Breast epithelium (tissue), 4 donors: ENCODE data around the gene TLX1. TPM values are rescaled to one million over a fixed set of nuclear protein-coding genes. Genes with fewer than 3 reads are reported as not detected.

Experiments used
- DNase-seq, 2 donors: peaks; one replicate each; pipeline ENCODE4 v3.0.0-alpha.2; 2019; ENCODE audit warnings: low spot score in 2 of 2
- H3K27ac ChIP-seq, 2 donors: fragments of 200-600 bp; sonication (generic) in 1 of 2; one replicate each; pipeline ENCODE4 v1.5.1; 2016 to 2019; ENCODE audit warnings: mild to moderate bottlenecking in 1 of 2
- H3K27me3 ChIP-seq, 2 donors: fragments of 200-600 bp; sonication (generic) in 1 of 2; one replicate each; pipeline versions ENCODE4 v1.5.1 to v1.6.0; 2017 to 2019; ENCODE audit warnings: control low read depth in 1 of 2, mild to moderate bottlenecking in 1 of 2
- H3K36me3 ChIP-seq: fragments of 200-600 bp; one replicate; pipeline ENCODE4 v1.5.1; 2019
- H3K4me1 ChIP-seq, 2 donors: fragments of 200-600 bp; sonication (generic); one replicate each; pipeline ENCODE4 v1.5.1; 2016 to 2019; ENCODE audit warnings: control low read depth in 1 of 2
- H3K4me3 ChIP-seq, 3 donors: fragments of 200-600 bp; sonication (generic); 1 replicate in 2 of 3; 2 replicates in 1 of 3; pipeline ENCODE4 v1.5.1; 2016 to 2019; ENCODE audit warnings: mild to moderate bottlenecking in 3 of 3, moderate library complexity in 2 of 3
- H3K9me3 ChIP-seq, 2 donors: fragments of 200-600 bp; sonication (generic) in 1 of 2; one replicate each; pipeline ENCODE4 v1.5.1; 2016 to 2019; ENCODE audit warnings: control low read depth in 1 of 2
- CTCF ChIP-seq, 3 donors: fragments of 450-650 bp; IDR thresholded peaks; one replicate each; pipeline ENCODE4 v1.5.1; 2016 to 2017; ENCODE audit warnings: antibody characterized with exemption in 3 of 3, mild to moderate bottlenecking in 3 of 3, moderate library complexity in 3 of 3
- POLR2A ChIP-seq: fragments of 450-650 bp; IDR thresholded peaks from one replicate; pipeline ENCODE4 v1.6.1; 2016; ENCODE audit warnings: antibody characterized with exemption, mild to moderate bottlenecking, moderate library complexity
- POLR2AphosphoS5 ChIP-seq, 3 donors: sonication (generic); formaldehyde crosslinking; IDR thresholded peaks; one replicate each; pipeline ENCODE4 v1.6.1; 2017; ENCODE audit warnings: antibody characterized with exemption in 3 of 3
- intact Hi-C: fragments of 100-400 bp; cut with DNase I; formaldehyde crosslinking; loops from one replicate; pipeline ENCODE4 v1.15.1; 2023; ENCODE audit warnings: low total_unique reads
- total RNA-seq, 3 donors: library from RNA; depleted of rRNA; stranded (reverse); fragments of >200 nt; gene quantifications; one replicate each; pipeline ENCODE4 v1.1.0, GENCODE V29; 2016

The TLX1 gene
- total RNA-seq, 3 donors from 2014 or later = not detected

GRCh38 chr10:101110856-101111523 lies 20.1 kb upstream of the TLX1 start:
- Histone ChIP-seq H3K9me3 (no peaks in the 10 kb centered on the region), H3K4me3 (no peak overlapping the region), H3K4me1 (no peaks in the 10 kb centered on the region), H3K27me3 (peaks cover 0 to 40% of the 10 kb centered on the region in 2 donors), H3K27ac (no peak overlapping the region), H3K36me3 (no peaks in the 10 kb centered on the region)
- DNase-seq = no peak
- no peak for TF ChIP-seq POLR2AphosphoS5 (IDR thresholded peaks at IDR 0.05)
- no peak for TF ChIP-seq POLR2A
- no peak for TF ChIP-seq CTCF (IDR thresholded peaks at IDR 0.05)
- intact Hi-C loops = no loop called here

- Histone ChIP-seq H3K27me3 (peaks cover 0 to 46% of the 10 kb centered on the region in 2 donors), H3K4me1 (no peaks in the 10 kb centered on the region), H3K27ac (no peak overlapping the region), H3K4me3 (no peak overlapping the region), H3K36me3 (no peaks in the 10 kb centered on the region), H3K9me3 (no peaks in the 10 kb centered on the region)
- no peak for TF ChIP-seq CTCF (IDR thresholded peaks at IDR 0.05)
- no peak for TF ChIP-seq POLR2A
- TF ChIP-seq POLR2AphosphoS5 (IDR thresholded peaks at IDR 0.05) = no peak
- DNase-seq = no peak
- intact Hi-C loops = no loop called here
These were observed 19.6 kb upstream of the TLX1 start for GRCh38 chr10:101111547-101111946.

GRCh38 chr10:101112799-101113594 lies 18.1 kb upstream of the TLX1 start:
- TF ChIP-seq POLR2AphosphoS5 (IDR thresholded peaks at IDR 0.05) (no peak), POLR2A (no peak), CTCF (IDR thresholded peaks at IDR 0.05) (no peak)
- H3K36me3 ChIP-seq = no peaks in the 10 kb centered on the region
- peaks cover 0 to 43% of the 10 kb centered on the region in 2 donors for H3K27me3 ChIP-seq
- H3K9me3 ChIP-seq = no peaks in the 10 kb centered on the region
- intact Hi-C loops = no loop called here
- DNase-seq = no peak
- H3K4me1 ChIP-seq = no peaks in the 10 kb centered on the region
- no peak overlapping the region for H3K27ac ChIP-seq
- no peak overlapping the region for H3K4me3 ChIP-seq

- H3K4me3 ChIP-seq = no peak overlapping the region
These were observed 17.2 kb upstream of the TLX1 start for GRCh38 chr10:101113890-101114403.

More at GRCh38 chr10:101113890-101114403, 17.2 kb upstream of the TLX1 start:
- DNase-seq = no peak
- no peaks in the 10 kb centered on the region for H3K36me3 ChIP-seq
- no peak overlapping the region for H3K27ac ChIP-seq
- no peaks in the 10 kb centered on the region for H3K9me3 ChIP-seq
- intact Hi-C loops = no loop called here
- peaks cover 0 to 42% of the 10 kb centered on the region in 2 donors for H3K27me3 ChIP-seq
- TF ChIP-seq CTCF (IDR thresholded peaks at IDR 0.05) (no peak), POLR2A (no peak), POLR2AphosphoS5 (IDR thresholded peaks at IDR 0.05) (no peak)
- no peaks in the 10 kb centered on the region for H3K4me1 ChIP-seq
